GM23248 (cell line): ENCODE measurements around the gene TBX6. TPM values are rescaled to one million over a fixed set of nuclear protein-coding genes. Genes with fewer than 3 reads are reported as not detected.
A peak's percentile ranks its signal among the peaks of the same experiment; 100 is the strongest.

Source experiments
- DNase-seq: peaks from one replicate; pipeline ENCODE4 v3.0.0-alpha.2; 2015
- H2AFZ ChIP-seq: fragments of 200-600 bp; sonication (generic); 2 replicates; pipeline ENCODE4 v1.6.1; 2016; ENCODE audit warnings: antibody characterized with exemption
- H3F3A ChIP-seq: fragments of 200-600 bp; sonication (generic); 2 replicates; pipeline ENCODE4 v1.6.1; 2016; ENCODE audit warnings: mild to moderate bottlenecking, antibody characterized with exemption, mixed run types; ENCODE audit not compliant: insufficient read depth
- H3K27ac ChIP-seq: fragments of 200-600 bp; sonication (generic); 2 replicates; pipeline ENCODE4 v1.5.1; 2016; ENCODE audit warnings: mild to moderate bottlenecking
- H3K27me3 ChIP-seq: fragments of 200-600 bp; sonication (generic); replicated peaks from 2 replicates; pipeline ENCODE4 v1.6.1; 2016; ENCODE audit warnings: mild to moderate bottlenecking; ENCODE audit not compliant: insufficient read depth
- H3K36me3 ChIP-seq: fragments of 200-600 bp; sonication (generic); 2 replicates; pipeline ENCODE4 v1.6.1; 2016; ENCODE audit warnings: low read depth, mild to moderate bottlenecking
- H3K4me1 ChIP-seq: fragments of 200-600 bp; sonication (generic); 2 replicates; pipeline ENCODE4 v1.6.1; 2016; ENCODE audit warnings: mild to moderate bottlenecking; ENCODE audit not compliant: insufficient read depth
- H3K4me2 ChIP-seq: fragments of 200-600 bp; sonication (generic); one replicate; pipeline ENCODE4 v1.6.1; 2016; ENCODE audit warnings: mild to moderate bottlenecking; ENCODE audit not compliant: unreplicated experiment
- H3K4me3 ChIP-seq: fragments of 200-600 bp; sonication (generic); 2 replicates; pipeline ENCODE4 v1.5.1; 2016; ENCODE audit warnings: mild to moderate bottlenecking
- H3K79me2 ChIP-seq: fragments of 200-600 bp; sonication (generic); 2 replicates; pipeline ENCODE4 v1.6.1; 2016; ENCODE audit warnings: mild to moderate bottlenecking; ENCODE audit not compliant: insufficient read depth
- H3K9ac ChIP-seq: fragments of 200-600 bp; sonication (generic); 2 replicates; pipeline ENCODE4 v1.6.1; 2016; ENCODE audit warnings: mild to moderate bottlenecking
- H3K9me2 ChIP-seq: fragments of 200-600 bp; sonication (generic); 2 replicates; pipeline ENCODE4 v1.6.1; 2016; ENCODE audit warnings: mixed run types, mild to moderate bottlenecking, moderate library complexity; ENCODE audit not compliant: insufficient read depth
- H3K9me3 ChIP-seq: fragments of 200-600 bp; sonication (generic); one replicate; pipeline ENCODE4 v1.6.1; 2017; ENCODE audit warnings: low read depth
- H4K20me1 ChIP-seq: fragments of 200-600 bp; sonication (generic); 2 replicates; pipeline ENCODE4 v1.6.0; 2016; ENCODE audit not compliant: insufficient read depth
- EZH2 ChIP-seq: fragments of 200-600 bp; sonication (generic); IDR thresholded peaks from 2 replicates; pipeline ENCODE4 v1.6.1; 2018; ENCODE audit warnings: antibody characterized with exemption, mild to moderate bottlenecking; ENCODE audit not compliant: insufficient read depth, poor library complexity, severe bottlenecking
- EZH2phosphoT487 ChIP-seq: fragments of 200-600 bp; sonication (generic); IDR thresholded peaks from 2 replicates; pipeline ENCODE4 v1.6.1; 2018; ENCODE audit warnings: antibody characterized with exemption, moderate library complexity, mild to moderate bottlenecking, low read depth; ENCODE audit not compliant: insufficient read depth
- WGBS, 2 experiments: methylation state at CpG; one replicate each; pipeline ENCODE4 v1.1.6; 2015 to 2017; ENCODE audit warnings: low lambda C conversion rate in 2 of 2, low coverage in 1 of 2; ENCODE audit errors: missing lambda C conversion rate in 2 of 2; 5-methylcytosine and 5-hydroxymethylcytosine counted together
- in situ Hi-C: fragments of 300-500 bp; cut with MboI; formaldehyde crosslinking; loops from 2 replicates; pipeline ENCODE4 v1.15.0; 2020
- polyA plus RNA-seq: library from polyadenylated mRNA; unstranded; fragments of >200 nt; fragmentation: Nextera tagmentation; extraction: Ambion mirVana; gene quantifications from 2 replicates; pipeline ENCODE4 v1.2.1, GENCODE V29; 2016
- total RNA-seq: library from RNA; depleted of rRNA; stranded (reverse); fragments of >200 nt; shearing (Covaris generic); gene quantifications from 2 replicates; pipeline ENCODE4 v1.2.3, GENCODE V29; 2014

Gene TBX6
- total and polyA plus RNA-seq, 2 experiments from 2014 or later, result 0.11 to 0.20 TPM

- peak overlapping the region; percentile 16 for H3K4me2 ChIP-seq
- H3K4me1 ChIP-seq, result peaks cover 15% of the 10 kb centered on the region
- 16 to 18% methylated on average over 3 of the region's 3 CpGs for WGBS, 2 experiments
- DNase-seq, result peak; percentile 92
- H3K79me2 ChIP-seq, result peaks cover 9% of the 10 kb centered on the region; the same call in 1 of the 2 replicates
- peak overlapping the region; percentile 80 for H3K27ac ChIP-seq
- no peaks in the 10 kb centered on the region for H3K9me3 ChIP-seq
- no peaks in the 10 kb centered on the region for H3K36me3 ChIP-seq
- H3F3A ChIP-seq, result peaks cover 13% of the 10 kb centered on the region; the same call in 1 of the 2 replicates
- TF ChIP-seq EZH2 (no peak), EZH2phosphoT487 (no peak)
- H4K20me1 ChIP-seq, result no peaks in the 10 kb centered on the region
- in situ Hi-C loops, result no loop called here
- H3K9ac ChIP-seq, result peak overlapping the region; percentile 52
- H2AFZ ChIP-seq, result peak overlapping the region; percentile 56
- H3K27me3 ChIP-seq, result no peaks in the 10 kb centered on the region
- no peak overlapping the region for H3K4me3 ChIP-seq
- H3K9me2 ChIP-seq, result no peaks in the 10 kb centered on the region
Measured at GRCh38 chr16:30051518-30051917, 40.2 kb downstream of the TBX6 start.

- no peaks in the 10 kb centered on the region for H3K27me3 ChIP-seq
- H3F3A ChIP-seq, result peaks cover 13% of the 10 kb centered on the region; the same call in 1 of the 2 replicates
- H3K79me2 ChIP-seq, result peaks cover 9% of the 10 kb centered on the region; the same call in 1 of the 2 replicates
- peaks cover 15% of the 10 kb centered on the region for H3K4me1 ChIP-seq
- no peak for DNase-seq
- H3K4me3 ChIP-seq, result no peak overlapping the region
- in situ Hi-C loops, result no loop called here
- H3K9me3 ChIP-seq, result no peaks in the 10 kb centered on the region
- H3K9ac ChIP-seq, result no peak overlapping the region
- H3K9me2 ChIP-seq, result no peaks in the 10 kb centered on the region
- no peaks in the 10 kb centered on the region for H3K36me3 ChIP-seq
- no peak overlapping the region for H3K27ac ChIP-seq
- no peak overlapping the region for H3K4me2 ChIP-seq
- 89 to 95% methylated on average over 8 of the region's 8 CpGs for WGBS, 2 experiments
- H4K20me1 ChIP-seq, result no peaks in the 10 kb centered on the region
- H2AFZ ChIP-seq, result no peak overlapping the region
- no peak for TF ChIP-seq EZH2phosphoT487
- TF ChIP-seq EZH2, result no peak
Measured at GRCh38 chr16:30049871-30050270, 41.9 kb downstream of the TBX6 start.

- WGBS, 2 experiments, result 59 to 61% methylated on average over 1 of the region's 1 CpG
- in situ Hi-C loops, result no loop called here
- TF ChIP-seq EZH2phosphoT487, result no peak
- no peak for TF ChIP-seq EZH2
Measured at GRCh38 chr16:30046588-30046987, 45.1 kb downstream of the TBX6 start.

GRCh38 chr16:30046178-30046577 lies 45.5 kb downstream of the TBX6 start:
- H3K4me2 ChIP-seq, result no peak overlapping the region
- peaks cover 3% of the 10 kb centered on the region; the same call in 1 of the 2 replicates for H3F3A ChIP-seq
- 72 to 77% methylated on average over 8 of the region's 8 CpGs for WGBS, 2 experiments
- no peaks in the 10 kb centered on the region for H3K79me2 ChIP-seq
- peaks cover 1% of the 10 kb centered on the region for H3K4me1 ChIP-seq
- no peak overlapping the region for H2AFZ ChIP-seq
- no peaks in the 10 kb centered on the region for H3K9me2 ChIP-seq
- in situ Hi-C loops, result no loop called here
- no peak for TF ChIP-seq EZH2
- no peak for TF ChIP-seq EZH2phosphoT487
- H3K9ac ChIP-seq, result no peak overlapping the region
- H3K36me3 ChIP-seq, result no peaks in the 10 kb centered on the region
- no peaks in the 10 kb centered on the region for H3K9me3 ChIP-seq
- H3K27ac ChIP-seq, result no peak overlapping the region
- no peak overlapping the region for H3K4me3 ChIP-seq
- H3K27me3 ChIP-seq, result no peaks in the 10 kb centered on the region
- H4K20me1 ChIP-seq, result no peaks in the 10 kb centered on the region
- no peak for DNase-seq

More at GRCh38 chr16:30046588-30046987, 45.1 kb downstream of the TBX6 start:
- H3K9me2 ChIP-seq, result no peaks in the 10 kb centered on the region
- H3K79me2 ChIP-seq, result no peaks in the 10 kb centered on the region
- peaks cover 5% of the 10 kb centered on the region for H3K4me1 ChIP-seq
- no peaks in the 10 kb centered on the region for H3K9me3 ChIP-seq
- H4K20me1 ChIP-seq, result no peaks in the 10 kb centered on the region
- no peak overlapping the region for H3K9ac ChIP-seq
- H3K27ac ChIP-seq, result no peak overlapping the region
- no peaks in the 10 kb centered on the region for H3K27me3 ChIP-seq
- H3K4me2 ChIP-seq, result no peak overlapping the region
- no peak overlapping the region for H3K4me3 ChIP-seq
- no peak overlapping the region for H2AFZ ChIP-seq
- H3F3A ChIP-seq, result peaks cover 7% of the 10 kb centered on the region; the same call in 1 of the 2 replicates
- no peaks in the 10 kb centered on the region for H3K36me3 ChIP-seq
- no peak for DNase-seq
